GM19468 (cell line): Measurements from ENCODE around the gene RAD54L.
"Not testable (repeated sequence)": the region's sequence is repeated elsewhere in the genome, so short reads cannot be mapped to it uniquely, and the experiment has no call there.

Experiments
- ATAC-seq: cut with Tn5 transposase; IDR thresholded peaks from one replicate; pipeline ENCODE4 v1.9.1; 2021; ENCODE audit warnings: mild to moderate bottlenecking, moderate library complexity, moderate number of reproducible peaks; ENCODE audit not compliant: unreplicated experiment; ENCODE audit errors: extremely low read depth

The RAD54L gene

DNA sequence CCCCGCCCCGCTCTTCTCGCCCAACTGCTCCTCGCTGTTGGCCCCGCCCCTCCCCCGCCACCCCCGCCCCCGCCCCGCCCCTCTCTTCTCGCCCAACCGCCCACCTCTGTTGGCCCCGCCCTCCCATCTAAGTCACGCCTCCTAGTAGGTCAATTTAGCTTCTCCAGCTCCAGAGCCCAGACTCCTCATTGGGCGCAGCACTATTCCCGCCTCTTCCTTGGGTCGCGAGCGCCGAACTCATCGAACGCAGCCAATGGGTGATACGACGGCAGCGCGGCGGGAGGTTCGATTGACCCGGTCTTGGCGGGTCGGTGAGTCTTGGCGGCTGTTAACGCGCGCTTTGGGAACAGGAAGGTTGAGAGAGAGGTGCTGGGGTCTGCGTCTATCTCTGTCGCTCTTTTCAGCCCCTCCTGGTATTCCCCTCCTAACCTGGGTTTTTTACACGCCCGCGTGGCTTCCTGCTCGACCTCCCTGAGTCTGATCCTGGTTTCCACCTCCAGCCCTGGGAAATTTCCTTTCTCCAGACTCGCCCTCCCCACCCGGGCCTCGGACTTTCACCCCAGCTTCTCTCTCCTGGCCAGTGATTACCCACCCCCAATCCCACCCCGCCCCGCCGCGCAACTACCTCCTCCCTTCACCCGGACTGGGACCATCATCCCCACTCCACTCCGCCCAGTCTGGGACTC, at the start of gene RAD54L:
RAD54L (plus strand) TSS at position 328 of the 686 bp plus-strand sequence. CDS start 643 bp downstream, outside the sequence.
- ATAC-seq, result peak; percentile 88

GRCh38 chr1:46197964-46198811, 49.4 kb upstream of the RAD54L start, which contains the start of gene POMGNT1:
TSS of gene POMGNT1 (minus strand) at chr1:46198434. CDS start at chr1:46197821, 613 bp downstream.
- peak; percentile 66 for ATAC-seq

DNA sequence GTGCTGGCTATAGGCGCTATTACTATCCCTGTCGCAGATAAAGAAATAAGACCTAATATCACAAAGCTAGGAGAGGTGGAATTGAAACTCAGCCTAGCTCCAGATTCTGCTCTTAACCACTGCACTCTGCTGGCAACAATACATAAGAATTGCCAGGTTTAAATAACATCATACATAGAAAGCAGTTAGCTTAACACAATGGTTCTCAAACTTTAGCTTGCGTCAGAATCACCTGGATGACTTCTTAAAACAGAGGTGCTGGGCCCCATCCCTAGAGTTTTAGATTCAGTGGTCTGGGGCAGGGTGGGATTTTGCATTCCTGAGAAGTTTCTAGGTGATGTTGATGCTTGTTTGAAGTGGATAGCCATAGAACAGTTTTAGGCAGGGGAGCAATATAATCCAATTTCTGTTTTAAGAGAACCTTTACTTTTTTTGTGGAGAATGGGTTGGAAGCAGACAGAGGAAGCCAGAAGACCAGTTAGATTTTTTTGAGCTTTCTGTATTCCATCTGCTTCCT, 48.3 kb upstream of the RAD54L start:
- no peak for ATAC-seq

- ATAC-seq, result no peak
These were observed 43.7 kb upstream of the RAD54L start for GRCh38 chr1:46203738-46204405.

GRCh38 chr1:46204406-46204742, 43.2 kb upstream of the RAD54L start:
- ATAC-seq, result no peak

DNA sequence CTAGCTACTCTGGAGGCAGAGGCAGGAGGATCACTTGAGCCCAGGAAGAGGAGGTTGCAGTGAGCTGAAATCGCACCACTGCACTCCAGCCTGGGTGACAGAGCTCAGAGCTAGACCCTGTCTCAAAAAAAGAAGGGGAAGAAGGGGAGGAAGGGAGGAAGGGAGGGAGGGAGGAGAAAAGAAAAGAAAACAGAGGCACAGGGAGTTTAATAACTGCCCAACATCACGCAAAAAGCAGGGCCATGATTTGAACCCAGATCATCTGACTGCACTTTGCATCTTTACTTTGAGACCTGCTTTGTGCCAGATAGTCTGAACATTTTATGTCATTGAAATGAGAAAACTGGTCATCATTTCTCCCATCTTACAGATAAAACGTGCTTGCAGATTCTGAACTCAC, 42.4 kb upstream of the RAD54L start:
- ATAC-seq, result no peak

DNA sequence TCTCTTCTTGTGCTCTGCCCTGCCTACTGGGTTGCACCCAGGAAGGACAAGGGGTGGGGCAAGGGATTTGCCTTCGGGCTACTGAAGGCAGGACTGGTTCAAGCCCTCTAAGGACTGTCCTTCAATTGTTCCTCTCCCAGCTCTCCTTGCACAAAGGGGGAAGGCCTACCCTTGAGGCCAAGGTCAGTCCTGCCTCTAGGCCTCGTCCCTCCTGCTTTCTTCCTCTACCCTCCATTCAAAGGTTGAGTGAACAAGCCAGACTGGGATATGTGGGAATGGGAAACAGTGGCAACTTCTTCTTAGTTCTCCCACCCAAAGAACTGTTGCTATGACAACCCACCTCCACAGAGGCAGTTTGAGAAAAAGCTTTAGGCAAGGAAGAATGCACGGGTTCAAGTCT, 41.8 kb upstream of the RAD54L start:
- ATAC-seq, result no peak

GRCh38 chr1:46206399-46206798, 41.2 kb upstream of the RAD54L start:
- ATAC-seq, result no peak

DNA sequence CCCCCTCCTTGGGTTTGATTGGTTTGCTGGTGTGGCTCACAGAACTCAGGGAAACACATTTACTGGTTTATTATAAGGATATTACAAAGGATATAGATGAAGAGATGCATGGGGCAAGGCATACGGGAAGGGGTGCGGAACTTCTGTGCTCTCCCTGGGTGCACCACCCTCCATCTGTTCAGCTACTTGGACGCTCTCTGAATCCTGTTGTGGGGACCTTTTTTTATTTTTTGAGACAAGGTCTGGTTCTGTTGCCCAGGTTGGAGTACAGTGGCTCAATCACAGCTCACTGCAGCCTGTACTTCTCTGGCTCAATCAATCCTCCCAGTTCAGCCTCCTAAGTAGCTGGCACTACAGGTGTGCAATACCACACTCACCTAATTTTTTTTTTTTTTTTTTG, 37.0 kb upstream of the RAD54L start:
- no peak for ATAC-seq

- no peak for ATAC-seq
These were observed 36.5 kb upstream of the RAD54L start for GRCh38 chr1:46211051-46211450.

DNA sequence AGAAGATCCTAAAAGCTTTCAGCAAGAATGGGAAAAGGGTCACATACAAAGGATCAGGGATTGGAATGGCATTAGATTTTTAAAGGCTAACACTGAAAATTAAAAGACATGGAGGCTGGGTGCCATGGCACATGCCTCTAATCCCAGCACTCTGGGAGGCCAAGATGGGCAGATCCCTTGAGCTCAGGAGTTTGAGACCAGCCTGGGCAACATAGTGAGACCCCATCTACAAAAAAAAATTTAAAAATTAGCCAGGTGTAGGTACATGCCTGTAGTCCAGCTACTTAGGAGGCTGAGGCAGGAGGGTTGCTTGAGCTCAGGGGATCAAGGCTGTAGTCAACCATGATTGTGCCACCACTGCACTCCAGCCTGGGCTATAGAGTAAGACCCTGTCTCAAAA, 32.1 kb upstream of the RAD54L start:
- ATAC-seq, result no peak

- no peak for ATAC-seq
These were observed 29.1 kb upstream of the RAD54L start for GRCh38 chr1:46218443-46218842.

GRCh38 chr1:46219551-46220520, 27.7 kb upstream of the RAD54L start:
- no peak for ATAC-seq

GRCh38 chr1:46220808-46221207, 26.8 kb upstream of the RAD54L start:
- no peak for ATAC-seq

DNA sequence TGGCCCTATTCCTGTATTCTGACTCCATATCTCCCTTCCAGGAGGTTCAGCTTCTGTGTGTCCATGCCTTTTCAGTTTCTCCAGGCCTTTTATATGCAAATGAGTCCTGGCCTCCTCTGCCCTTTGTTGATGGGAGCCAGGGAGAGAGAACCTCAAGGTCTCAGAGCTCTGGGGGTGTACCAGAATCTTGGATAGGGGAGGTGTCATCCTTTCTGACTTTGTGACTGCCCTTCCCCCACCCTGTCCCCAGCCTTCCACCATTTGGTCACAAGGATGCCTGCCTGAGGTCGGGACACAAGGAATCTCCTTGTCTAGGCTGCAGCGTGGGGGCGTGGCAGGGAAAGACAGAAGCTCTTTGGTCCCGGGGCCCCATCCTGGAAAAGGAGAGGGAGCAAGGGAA, 25.8 kb upstream of the RAD54L start:
- no peak for ATAC-seq

DNA sequence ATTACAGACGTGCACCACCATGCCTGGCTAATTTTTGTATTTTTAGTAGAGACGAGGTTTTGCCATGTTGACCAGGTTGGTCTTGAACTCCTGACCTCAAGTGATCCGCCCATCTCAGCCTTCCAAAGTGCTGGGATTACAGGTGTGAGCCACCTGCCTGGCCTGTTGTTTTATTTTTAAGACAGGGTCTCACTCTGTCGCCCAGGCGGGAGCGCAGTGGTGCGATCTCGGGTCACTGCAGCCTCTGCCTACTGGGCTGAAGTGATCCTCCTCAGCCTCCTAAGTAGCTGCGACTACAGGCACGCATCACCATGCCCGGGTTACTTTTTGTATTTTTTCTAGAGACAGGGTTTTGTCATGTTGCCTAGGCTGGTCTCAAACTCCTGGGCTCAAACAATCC, 24.5 kb upstream of the RAD54L start:
- ATAC-seq, result not testable (repeated sequence)

DNA sequence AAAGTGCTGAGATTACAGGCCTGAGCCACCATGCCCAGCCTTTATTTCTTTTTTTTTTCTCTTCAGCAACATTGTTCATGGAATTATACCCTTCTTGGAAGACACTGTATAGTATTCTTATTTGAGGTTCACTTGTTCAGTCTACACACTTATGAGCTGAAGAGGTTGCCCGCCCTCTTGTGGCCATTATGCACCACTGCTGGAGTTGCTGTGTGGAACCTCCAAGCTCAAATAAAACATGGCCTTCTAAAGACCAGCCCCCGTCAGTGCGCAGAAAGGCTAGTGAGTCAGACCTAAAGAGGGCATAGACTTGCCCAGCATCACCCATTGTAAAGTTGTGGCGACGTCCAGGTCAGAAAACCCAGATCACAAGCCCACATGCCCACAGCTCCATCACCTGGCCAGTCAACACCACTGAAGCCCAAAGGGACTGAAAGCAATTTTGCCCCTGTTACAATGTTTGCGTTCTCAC, 24.1 kb upstream of the RAD54L start:
- ATAC-seq, result no peak

DNA sequence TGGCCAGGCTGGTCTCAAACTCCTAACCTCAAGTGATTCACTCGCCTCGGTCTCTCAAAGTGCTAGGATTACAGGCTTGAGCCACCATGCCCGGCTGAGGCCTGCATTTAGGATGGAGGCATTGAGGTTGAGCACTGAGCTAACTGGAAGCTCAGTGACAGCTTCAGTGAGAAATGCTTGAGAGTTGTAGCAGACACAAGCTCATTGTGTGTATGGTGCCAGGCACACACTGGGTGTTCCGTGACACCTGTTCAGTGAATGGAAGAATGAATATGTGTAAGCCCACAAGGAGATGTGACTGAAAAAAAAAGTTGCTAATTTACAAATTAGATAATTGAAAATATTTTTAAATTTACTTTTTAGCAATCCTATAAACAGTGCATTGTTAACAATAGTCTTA, 22.6 kb upstream of the RAD54L start:
- no peak for ATAC-seq

- ATAC-seq, result not testable (repeated sequence)
These were observed 16.3 kb upstream of the RAD54L start for GRCh38 chr1:46231231-46231630.

DNA sequence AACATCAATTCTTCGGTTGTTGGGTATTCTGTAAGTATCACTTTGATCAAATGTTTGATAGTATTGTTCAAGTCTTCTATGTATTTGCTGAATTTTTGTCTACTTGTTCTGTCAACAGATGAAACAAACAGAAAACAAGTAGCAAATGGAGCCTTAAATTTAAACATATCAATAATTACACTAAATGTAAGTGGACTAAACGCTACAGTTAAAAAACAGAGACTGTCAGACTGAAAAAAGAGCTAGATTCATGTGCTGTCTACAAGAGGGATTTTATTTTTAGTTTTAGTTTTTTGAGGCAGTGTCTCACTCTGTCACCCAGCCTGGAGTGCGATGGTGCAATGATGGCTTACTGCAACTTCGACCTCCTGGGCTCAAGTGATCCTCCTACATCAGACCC, 10.7 kb upstream of the RAD54L start:
- ATAC-seq, result no peak
